Activated naive CD4-positive, alpha-beta T cell treated with anti-CD3 and anti-CD28 coated beads, Interleukin-2, amount 50 U/mL, for 24 hours (primary cell): ENCODE results near the gene TPRX2.
"Not testable (repeated sequence)": the region's sequence is repeated elsewhere in the genome, so short reads cannot be mapped to it uniquely, and the experiment has no call there.

Source experiments
- H3K27ac Mint-ChIP-seq: one replicate; pipeline ENCODE4 v1.8.0; 2021; ENCODE audit warnings: mild to moderate bottlenecking, mixed read lengths
- H3K27me3 Mint-ChIP-seq: one replicate; pipeline ENCODE4 v1.8.0; 2021; ENCODE audit warnings: mixed read lengths
- H3K36me3 Mint-ChIP-seq: one replicate; pipeline ENCODE4 v1.8.0; 2021; ENCODE audit warnings: mixed read lengths
- H3K4me1 Mint-ChIP-seq: one replicate; pipeline ENCODE4 v1.8.0; 2021; ENCODE audit warnings: mixed read lengths
- H3K4me3 Mint-ChIP-seq: one replicate; pipeline ENCODE4 v1.8.0; 2021; ENCODE audit warnings: mild to moderate bottlenecking, mixed read lengths
- H3K9me3 Mint-ChIP-seq: one replicate; pipeline ENCODE4 v1.8.0; 2021; ENCODE audit warnings: mixed read lengths

TPRX2 gene

DNA sequence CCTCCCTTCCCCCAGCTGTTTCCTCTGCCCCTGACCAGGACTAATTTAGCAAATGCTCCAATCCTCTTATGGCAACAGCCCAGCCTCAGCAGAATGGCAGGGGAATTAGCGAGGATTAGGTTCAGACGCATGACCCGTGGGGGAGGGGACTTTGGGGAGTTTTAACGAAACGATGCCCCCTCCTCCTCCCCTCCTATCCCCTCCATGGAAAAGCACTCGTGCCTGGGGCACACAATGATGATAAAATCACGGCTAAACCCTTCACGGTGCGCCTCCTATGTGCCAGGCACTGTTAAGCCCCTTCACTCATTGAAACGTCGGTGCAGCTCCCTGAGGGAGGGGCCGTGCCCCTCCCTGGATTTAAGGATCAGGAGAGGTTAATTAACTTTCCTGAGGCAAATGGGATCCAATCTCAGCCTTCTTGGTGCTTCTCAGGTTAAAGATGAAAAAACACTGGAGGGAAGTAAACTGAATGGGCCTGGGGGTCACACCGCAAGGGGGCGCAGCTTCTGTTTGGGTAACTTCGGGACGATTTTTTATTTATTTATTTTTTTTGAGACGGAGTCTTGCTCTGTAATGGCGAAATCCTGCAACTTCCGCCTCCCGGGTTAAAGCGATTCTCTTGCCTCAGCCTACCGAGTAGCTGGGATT, 10.1 kb upstream of the TPRX2 start:
- peaks cover 30% of the 10 kb centered on the region for H3K27me3 Mint-ChIP-seq
- no peaks in the 10 kb centered on the region for H3K9me3 Mint-ChIP-seq
- H3K4me1 Mint-ChIP-seq, result peaks cover 16% of the 10 kb centered on the region
- no peak overlapping the region for H3K27ac Mint-ChIP-seq
- H3K4me3 Mint-ChIP-seq, result peak overlapping the region; percentile 19
- H3K36me3 Mint-ChIP-seq, result peaks cover 1% of the 10 kb centered on the region

DNA sequence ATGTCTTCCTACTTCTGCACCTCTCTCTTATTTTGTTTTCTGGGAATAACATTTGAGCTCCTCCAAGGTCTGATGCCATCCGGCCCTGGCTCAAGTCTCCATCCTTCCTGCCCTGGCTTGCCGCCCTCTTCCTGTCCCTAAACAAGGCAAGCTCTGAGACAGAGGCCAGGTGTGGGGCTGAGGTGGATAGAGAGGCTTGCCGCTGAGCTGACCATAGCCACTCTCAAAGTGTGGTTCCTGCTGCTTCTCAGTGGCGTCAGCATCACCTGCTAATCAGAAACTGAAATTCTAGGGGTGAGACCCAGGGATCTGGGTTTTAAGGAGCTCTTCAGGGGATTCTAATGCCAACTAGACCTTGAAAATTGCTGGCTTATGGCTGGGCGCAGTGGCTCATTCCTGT, 6.0 kb upstream of the TPRX2 start:
- Mint-ChIP-seq H3K4me3 (no peak overlapping the region), H3K27ac (no peak overlapping the region), H3K9me3 (no peaks in the 10 kb centered on the region), H3K4me1 (peaks cover 27% of the 10 kb centered on the region), H3K27me3 (peaks cover 22% of the 10 kb centered on the region), H3K36me3 (peaks cover 1% of the 10 kb centered on the region)

DNA sequence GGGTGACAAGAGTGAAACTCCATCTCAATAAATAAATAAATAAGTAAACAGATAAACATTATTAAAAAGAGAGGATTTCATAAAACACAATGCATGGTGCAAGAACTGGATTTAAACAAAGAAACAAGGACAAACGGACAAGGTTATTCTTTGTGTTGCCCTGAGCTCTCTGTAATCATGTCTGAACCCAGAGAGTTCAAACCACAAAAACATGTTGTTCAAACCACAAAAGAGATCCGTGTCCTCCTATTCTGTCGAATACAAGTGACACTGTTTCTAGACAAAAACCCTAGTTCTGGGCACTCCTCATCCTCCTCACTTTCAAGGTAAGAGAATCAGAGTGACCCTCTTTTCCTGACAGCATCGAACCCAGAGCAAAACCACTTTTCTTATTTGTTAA, 4.6 kb upstream of the TPRX2 start:
- no peak overlapping the region for H3K27ac Mint-ChIP-seq
- peaks cover 1% of the 10 kb centered on the region for H3K36me3 Mint-ChIP-seq
- peaks cover 19% of the 10 kb centered on the region for H3K4me1 Mint-ChIP-seq
- H3K4me3 Mint-ChIP-seq, result no peak overlapping the region
- H3K9me3 Mint-ChIP-seq, result no peaks in the 10 kb centered on the region
- H3K27me3 Mint-ChIP-seq, result peaks cover 12% of the 10 kb centered on the region

DNA sequence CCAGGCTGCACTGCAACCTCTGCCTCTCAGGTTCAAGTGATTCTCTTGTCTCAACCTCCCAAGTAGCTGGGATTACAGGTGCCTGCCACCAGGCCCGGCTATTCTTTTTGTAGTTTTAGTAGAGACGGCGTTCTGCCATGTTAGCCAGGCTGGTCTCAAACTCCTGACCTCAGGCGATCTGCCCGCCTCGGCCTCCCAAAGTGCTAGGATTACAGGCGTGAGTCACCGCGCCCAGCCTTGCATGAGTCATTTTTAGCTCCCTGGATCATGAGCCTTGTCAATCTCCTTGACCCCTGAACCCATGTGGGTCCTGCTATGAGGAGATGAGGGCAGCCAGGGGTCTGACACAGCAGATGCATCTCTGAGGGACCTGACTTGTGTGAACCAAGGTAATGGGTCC, 804 bp upstream of the TPRX2 start:
- not testable (repeated sequence) for H3K4me3 Mint-ChIP-seq, H3K27me3 Mint-ChIP-seq, H3K36me3 Mint-ChIP-seq, H3K27ac Mint-ChIP-seq, H3K9me3 Mint-ChIP-seq
- H3K4me1 Mint-ChIP-seq, result peaks cover 15% of the 10 kb centered on the region

DNA sequence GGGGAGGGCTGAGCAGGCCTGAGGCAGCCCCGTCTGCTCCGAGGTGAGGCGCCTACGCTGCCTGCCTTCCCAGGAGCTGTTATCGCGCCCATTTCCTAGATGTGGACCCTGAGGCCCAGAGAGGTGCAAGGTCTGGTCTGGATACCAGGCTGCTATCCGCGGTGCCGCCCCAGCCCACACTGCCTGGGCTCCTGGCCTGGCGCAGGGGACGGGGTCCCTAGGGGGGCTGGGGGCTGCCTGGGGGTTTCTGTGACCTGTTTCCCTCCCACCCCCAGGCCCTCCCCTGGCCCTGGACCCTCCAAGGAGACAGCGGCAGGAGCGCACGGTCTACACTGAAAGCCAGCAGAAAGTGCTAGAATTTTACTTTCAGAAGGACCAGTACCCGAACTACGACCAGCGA, 803 bp downstream of the TPRX2 start:
- not testable (repeated sequence) for H3K27me3 Mint-ChIP-seq, H3K36me3 Mint-ChIP-seq, H3K27ac Mint-ChIP-seq, H3K9me3 Mint-ChIP-seq, H3K4me3 Mint-ChIP-seq, H3K4me1 Mint-ChIP-seq

DNA sequence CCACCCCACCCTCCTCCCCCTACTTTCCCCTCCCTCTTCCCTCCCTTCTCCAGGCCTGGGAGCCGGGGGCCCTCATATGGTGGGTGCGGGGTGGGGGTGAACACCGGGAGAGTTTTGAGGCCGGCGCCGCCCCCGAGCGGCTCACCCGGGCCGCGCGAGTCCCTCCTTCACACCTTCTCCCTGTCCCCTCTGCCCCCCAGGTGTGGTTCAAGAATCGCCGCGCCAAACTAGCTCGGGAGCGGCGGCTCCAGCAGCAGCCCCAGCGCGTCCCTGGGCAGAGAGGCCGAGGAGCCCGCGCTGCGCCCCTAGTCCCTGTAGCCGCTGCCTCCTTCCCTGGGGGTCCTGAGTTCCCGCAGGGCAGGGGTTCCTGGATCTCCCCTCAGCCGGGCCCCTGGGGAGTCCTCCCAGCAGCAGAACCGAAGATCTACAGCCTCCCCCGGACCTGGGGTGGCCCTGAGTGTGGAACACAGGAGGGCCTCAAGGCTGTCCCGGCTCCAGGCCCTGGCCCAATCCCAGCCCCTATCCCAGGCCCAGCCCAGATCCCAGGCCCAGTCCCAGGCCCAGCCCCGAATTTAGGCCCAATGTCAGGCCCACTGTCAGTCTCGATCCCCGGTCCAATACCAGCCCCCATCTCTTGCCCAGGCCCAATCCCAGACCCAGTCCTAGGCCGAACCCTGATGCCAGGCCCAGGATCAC, 1.7 kb downstream of the TPRX2 start:
- no peaks in the 10 kb centered on the region for H3K9me3 Mint-ChIP-seq
- H3K27me3 Mint-ChIP-seq, result peaks cover 9% of the 10 kb centered on the region
- H3K27ac Mint-ChIP-seq, result no peak overlapping the region
- H3K4me3 Mint-ChIP-seq, result no peak overlapping the region
- H3K4me1 Mint-ChIP-seq, result no peaks in the 10 kb centered on the region
- no peaks in the 10 kb centered on the region for H3K36me3 Mint-ChIP-seq

DNA sequence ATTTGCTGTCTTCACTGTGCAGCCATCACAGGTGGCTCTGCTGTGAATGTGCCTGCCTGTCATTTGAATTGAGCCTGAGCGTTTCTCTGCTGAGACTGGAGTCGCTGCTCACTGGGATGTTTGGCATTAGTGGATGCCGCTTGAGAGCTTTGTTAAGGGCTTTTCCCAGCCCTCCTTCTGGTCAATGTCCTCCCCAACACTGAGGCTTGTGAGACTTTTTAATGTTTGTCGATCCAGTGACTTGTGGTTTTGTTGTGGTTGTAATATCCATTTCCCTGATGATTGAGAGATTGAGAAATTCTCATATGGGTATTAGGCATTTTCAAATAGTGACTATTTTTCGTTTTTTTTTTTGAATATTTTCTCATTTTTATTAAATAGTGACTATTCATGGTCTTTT, 2.6 kb downstream of the TPRX2 start:
- no peaks in the 10 kb centered on the region for H3K36me3 Mint-ChIP-seq
- H3K4me3 Mint-ChIP-seq, result no peak overlapping the region
- H3K4me1 Mint-ChIP-seq, result no peaks in the 10 kb centered on the region
- no peaks in the 10 kb centered on the region for H3K9me3 Mint-ChIP-seq
- H3K27me3 Mint-ChIP-seq, result peaks cover 9% of the 10 kb centered on the region
- no peak overlapping the region for H3K27ac Mint-ChIP-seq

DNA sequence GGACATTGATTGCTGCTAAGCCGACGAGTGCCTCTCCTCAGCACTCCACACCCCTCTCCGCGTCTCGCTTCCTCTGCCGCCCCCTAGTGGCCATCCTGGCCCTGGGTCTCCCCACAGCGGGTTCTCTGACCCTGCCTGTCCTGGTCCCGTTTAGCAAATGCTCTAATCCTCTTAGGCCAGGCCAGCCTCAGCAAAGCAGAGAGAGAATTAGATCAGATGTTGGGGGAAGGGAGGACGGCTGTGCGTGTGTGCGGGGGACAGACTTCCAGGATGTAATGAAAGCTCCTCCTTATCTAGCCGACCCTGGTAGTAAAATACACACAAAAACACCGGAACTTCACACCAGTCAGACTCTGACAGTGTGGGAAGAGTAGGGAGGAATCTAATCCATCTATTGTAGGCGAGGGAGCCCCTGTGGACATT, 4.5 kb downstream of the TPRX2 start:
- no peak overlapping the region for H3K4me3 Mint-ChIP-seq
- no peaks in the 10 kb centered on the region for H3K9me3 Mint-ChIP-seq
- no peaks in the 10 kb centered on the region for H3K4me1 Mint-ChIP-seq
- H3K27ac Mint-ChIP-seq, result peak overlapping the region; percentile 23
- H3K36me3 Mint-ChIP-seq, result no peaks in the 10 kb centered on the region
- H3K27me3 Mint-ChIP-seq, result peaks cover 9% of the 10 kb centered on the region

DNA sequence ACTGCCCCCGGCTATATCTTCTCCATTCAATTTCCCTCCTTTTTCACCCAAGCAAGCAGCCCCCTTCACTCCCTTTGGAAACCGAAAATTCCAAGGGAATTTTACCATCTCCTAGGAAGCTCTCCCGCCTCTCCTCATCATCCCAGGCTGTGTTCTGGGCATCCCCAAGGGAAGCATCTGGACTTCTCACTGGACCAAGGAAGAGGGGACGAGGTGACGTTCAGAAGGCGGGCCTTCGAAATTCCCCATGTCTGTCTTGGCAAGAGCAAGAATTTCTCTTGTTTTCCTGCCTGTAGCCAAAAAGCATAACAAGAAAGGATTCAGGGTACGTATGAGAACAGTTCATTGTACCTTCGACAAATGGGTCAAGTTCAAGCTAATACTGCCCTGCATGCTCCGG, 6.1 kb downstream of the TPRX2 start:
- Mint-ChIP-seq H3K9me3 (no peaks in the 10 kb centered on the region), H3K4me3 (no peak overlapping the region), H3K27ac (no peak overlapping the region), H3K27me3 (peaks cover 9% of the 10 kb centered on the region), H3K4me1 (no peaks in the 10 kb centered on the region), H3K36me3 (no peaks in the 10 kb centered on the region)

DNA sequence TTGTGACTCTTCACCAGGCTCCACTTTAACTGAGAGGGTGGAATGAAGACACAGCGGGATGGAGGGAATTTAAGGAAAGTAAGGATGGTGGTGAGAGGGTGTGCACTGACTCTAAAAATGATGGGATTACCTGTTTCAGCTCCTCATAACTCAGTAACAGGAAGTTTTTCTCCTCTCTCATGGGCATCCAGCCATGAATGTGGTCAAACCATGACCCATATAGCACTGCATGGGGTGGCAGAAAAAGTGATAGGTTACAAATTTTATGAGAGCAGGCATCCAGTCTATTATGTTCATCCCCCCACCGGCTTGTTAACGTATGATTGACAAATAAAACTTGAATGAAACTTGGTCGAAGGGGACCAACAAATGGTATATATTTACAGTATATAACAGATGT, 19.9 kb downstream of the TPRX2 start:
- H3K4me3 Mint-ChIP-seq, result no peak overlapping the region
- H3K36me3 Mint-ChIP-seq, result no peaks in the 10 kb centered on the region
- peaks cover 4% of the 10 kb centered on the region for H3K9me3 Mint-ChIP-seq
- no peak overlapping the region for H3K27ac Mint-ChIP-seq
- H3K27me3 Mint-ChIP-seq, result peaks cover 6% of the 10 kb centered on the region
- H3K4me1 Mint-ChIP-seq, result no peaks in the 10 kb centered on the region

DNA sequence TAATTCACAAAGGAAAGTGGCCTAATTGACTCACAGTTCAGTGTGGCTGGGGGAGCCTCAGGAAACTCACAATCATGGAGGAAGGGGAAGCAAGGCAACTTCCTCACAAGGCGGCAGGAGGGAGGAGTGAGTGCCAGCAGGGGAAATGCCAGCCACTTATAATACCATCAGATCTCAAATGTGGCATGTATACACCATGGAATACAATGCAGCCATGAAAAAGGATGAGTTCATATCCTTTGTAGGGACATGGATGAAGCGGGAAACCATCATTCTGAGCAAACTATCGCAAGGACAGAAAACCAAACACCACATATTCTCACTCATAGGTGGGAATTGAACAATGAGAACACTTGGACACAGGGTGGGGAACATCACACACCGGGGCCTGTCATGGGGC, 20.4 kb downstream of the TPRX2 start:
- H3K4me3 Mint-ChIP-seq, H3K27me3 Mint-ChIP-seq, H3K9me3 Mint-ChIP-seq, H3K4me1 Mint-ChIP-seq, H3K36me3 Mint-ChIP-seq, H3K27ac Mint-ChIP-seq: not testable (repeated sequence)

DNA sequence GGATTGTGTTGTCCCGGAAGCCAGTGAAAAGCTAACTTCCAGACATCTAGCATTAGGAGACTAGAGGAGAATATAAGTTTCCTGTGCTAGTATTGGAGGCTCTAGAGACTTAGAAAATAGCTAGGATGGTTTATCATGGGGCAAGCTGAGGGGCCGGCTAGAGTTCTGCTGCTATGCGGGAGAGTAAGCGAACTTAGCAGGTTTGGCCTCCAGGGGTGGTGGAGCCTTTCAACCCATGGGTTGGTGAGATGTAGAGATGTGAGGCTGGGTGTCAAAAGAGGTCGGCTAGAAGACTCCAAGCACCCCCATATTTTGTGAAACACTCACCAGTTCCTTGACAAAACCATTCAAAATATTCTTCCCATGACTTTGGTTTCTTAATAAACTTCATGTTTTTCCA, 22.7 kb downstream of the TPRX2 start:
- Mint-ChIP-seq H3K36me3 (no peaks in the 10 kb centered on the region), H3K27ac (no peak overlapping the region), H3K9me3 (peaks cover 4% of the 10 kb centered on the region), H3K4me3 (no peak overlapping the region), H3K4me1 (no peaks in the 10 kb centered on the region), H3K27me3 (peaks cover 6% of the 10 kb centered on the region)

DNA sequence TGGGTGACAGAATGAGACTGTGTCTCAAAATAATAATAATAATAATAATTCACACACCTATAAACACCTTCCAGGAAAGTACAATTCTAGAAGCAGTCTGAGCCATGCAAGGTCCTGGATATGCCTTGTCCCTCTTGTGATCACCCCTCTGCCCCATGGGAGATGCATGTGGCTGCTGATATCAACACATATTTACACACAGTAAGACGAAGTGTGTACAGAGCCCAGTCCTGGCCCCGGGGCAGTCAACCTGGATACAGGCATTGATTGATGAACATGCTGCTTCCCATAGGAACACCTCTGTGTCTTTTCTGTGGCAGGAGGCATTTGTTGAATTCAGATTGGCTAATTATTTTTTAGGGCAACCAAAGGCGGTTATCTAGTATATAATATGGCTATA, 23.9 kb downstream of the TPRX2 start:
- Mint-ChIP-seq H3K27ac (no peak overlapping the region), H3K36me3 (no peaks in the 10 kb centered on the region)

DNA sequence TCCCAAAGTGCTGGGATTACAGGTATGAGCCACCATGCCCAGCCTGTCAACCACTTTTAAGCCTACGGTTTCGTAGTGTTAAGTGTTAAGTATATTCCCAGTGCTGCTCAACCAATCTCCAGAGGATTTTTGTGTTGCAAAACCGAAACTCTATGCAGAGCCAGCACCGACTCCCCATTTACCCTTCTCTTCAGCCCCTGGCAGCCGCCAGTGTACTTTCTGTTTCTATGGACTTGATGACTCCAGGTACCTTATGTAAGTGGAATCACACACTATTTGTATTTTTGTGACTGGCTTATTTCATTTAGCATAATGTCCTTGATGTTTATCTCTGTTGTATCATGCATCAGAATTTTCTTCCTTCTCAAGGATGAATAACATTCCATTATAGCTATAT, 26.0 kb downstream of the TPRX2 start:
- H3K4me3 Mint-ChIP-seq, result no peak overlapping the region
- peaks cover 3% of the 10 kb centered on the region for H3K27me3 Mint-ChIP-seq
- no peaks in the 10 kb centered on the region for H3K36me3 Mint-ChIP-seq
- H3K9me3 Mint-ChIP-seq, result no peaks in the 10 kb centered on the region
- no peak overlapping the region for H3K27ac Mint-ChIP-seq
- no peaks in the 10 kb centered on the region for H3K4me1 Mint-ChIP-seq

More for the DNA sequence above, 23.9 kb downstream of the TPRX2 start:
- Mint-ChIP-seq H3K4me1 (no peaks in the 10 kb centered on the region), H3K4me3 (no peak overlapping the region), H3K27me3 (peaks cover 5% of the 10 kb centered on the region), H3K9me3 (peaks cover 4% of the 10 kb centered on the region)

DNA sequence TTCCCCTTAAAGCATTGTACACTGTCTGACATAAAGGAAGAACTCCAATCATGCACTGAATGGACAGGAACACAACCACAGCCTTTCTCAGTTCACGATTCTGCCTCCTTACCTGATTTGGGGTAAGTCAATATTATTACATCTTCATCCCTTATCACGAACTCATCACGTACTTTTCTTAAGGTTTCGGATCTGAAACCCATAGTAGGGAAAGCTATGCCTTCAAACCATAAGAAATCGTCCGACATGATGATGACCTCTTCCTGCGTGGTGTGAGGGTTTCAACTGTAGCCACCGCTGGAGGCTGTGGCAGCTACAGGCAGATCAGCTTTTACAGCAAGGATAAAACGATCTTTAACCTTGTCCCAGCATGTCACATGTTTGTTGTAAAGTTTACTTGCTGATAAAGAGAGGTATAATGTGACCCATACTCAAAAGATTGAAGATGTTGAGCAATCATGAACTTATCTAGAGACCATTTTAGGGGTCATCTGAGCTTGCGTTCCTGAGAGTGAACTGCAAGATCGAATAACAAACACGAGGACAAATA, 27.1 kb downstream of the TPRX2 start, which contains the start of gene SULT2A1:
Gene SULT2A1 (minus strand): TSS at position 306 of the 550 bp plus-strand sequence. CDS start 58 bp downstream, at position 248.
- no peaks in the 10 kb centered on the region for H3K4me1 Mint-ChIP-seq
- H3K27me3 Mint-ChIP-seq, result peaks cover 3% of the 10 kb centered on the region
- H3K36me3 Mint-ChIP-seq, result no peaks in the 10 kb centered on the region
- H3K9me3 Mint-ChIP-seq, result no peaks in the 10 kb centered on the region
- no peak within 1 kb of the TSS for H3K4me3 Mint-ChIP-seq
- H3K27ac Mint-ChIP-seq, result no peak within 1 kb of the TSS

DNA sequence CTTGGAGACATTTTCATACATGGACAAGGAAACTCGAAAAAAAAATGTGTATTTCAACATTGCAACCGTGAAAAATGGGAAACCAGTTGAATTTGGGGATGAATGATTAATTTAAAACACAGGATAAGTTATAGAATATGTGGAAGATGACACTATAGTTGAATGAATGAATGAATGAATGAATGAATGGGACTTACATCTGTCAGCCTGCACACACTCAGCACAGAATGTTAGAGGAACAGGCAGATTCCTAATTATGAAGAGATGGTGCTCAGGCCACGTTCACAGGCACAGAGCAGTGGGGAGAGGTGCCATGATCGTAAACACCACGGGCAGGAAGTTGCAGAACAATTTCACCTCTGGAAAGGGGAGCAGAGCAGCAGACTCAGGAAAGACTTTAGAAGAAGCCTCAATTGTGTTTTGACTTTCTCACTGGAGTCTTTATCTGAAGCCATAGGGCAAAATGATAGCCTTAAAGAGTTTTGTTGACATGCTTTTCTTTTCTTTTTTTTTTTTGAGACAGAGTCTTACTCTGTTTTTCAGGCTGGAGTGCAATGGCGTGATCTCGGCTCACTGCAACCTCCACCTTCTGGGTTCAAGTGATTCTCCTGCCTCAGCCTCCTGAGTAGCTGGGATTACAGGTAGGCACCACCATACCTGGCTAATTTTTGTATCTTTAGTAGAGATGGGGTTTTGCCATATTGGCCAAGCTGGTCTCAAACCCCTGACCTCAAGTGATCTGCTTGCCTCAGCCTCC, 32.0 kb downstream of the TPRX2 start:
- Mint-ChIP-seq H3K36me3 (no peaks in the 10 kb centered on the region), H3K4me3 (no peak overlapping the region), H3K4me1 (no peaks in the 10 kb centered on the region), H3K9me3 (no peaks in the 10 kb centered on the region), H3K27me3 (peaks cover 1% of the 10 kb centered on the region), H3K27ac (no peak overlapping the region)
